ENCODE results near the gene GPBP1L1. TPM values are rescaled to one million over a fixed set of nuclear protein-coding genes. Genes with fewer than 3 reads are reported as not detected.
A peak's percentile ranks its signal among the peaks of the same experiment; 100 is the strongest.

Gene GPBP1L1
- total and polyA plus RNA-seq, 2 of the 13 experiments (the other 11 are each of a cell fraction or from before 2014, with no cell fraction given), result 45.9 to 86.1 TPM

DNA sequence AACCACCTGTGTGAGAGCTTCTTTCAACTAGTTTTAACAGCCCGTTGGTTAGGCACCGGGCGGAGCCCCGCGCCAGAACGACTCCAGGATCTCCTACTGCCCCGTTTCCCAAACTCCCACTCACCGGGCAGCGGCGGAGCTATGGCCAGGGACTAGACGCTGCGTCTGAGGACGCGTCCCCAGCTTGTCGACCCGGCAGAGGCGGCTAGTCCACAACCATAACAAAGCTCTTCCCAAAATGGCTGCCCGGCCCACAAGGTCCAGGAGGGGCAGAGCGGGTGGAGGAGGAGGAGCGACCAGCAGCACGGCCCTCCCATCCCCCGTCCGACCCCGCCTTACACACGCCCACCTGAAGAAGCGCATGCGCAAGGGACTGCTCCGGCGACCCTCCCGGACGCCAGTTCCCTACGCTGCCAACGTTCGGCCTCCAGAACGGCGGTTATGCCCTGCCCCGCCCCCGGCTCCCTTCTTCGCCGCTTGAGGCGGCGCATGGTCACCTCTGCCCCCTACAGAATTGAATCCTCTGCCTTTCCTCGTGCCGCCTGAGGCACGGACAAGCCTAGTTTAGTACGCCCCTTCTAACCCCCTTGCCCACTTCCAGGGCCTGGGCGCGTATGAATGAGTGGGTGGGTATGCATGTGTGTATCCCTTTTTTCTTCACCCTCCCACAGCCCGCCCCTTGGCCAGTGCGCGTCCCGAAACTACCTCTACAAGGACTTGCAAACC lies at the start of gene GPBP1L1 (continued):
- no peak for TF ChIP-seq JUN (CRISPR knock-in tag; IDR thresholded peaks at IDR 0.05)
- no peak for TF ChIP-seq ZIK1 (CRISPR knock-in tag; IDR thresholded peaks at IDR 0.05; ENCODE audit: borderline replicate concordance, low read depth)
- TF ChIP-seq PHF20 (CRISPR knock-in tag; IDR thresholded peaks at IDR 0.05), result 0 out of 2 replicates have a peak, but pooled peaks have one; percentile 8
- TF ChIP-seq MIER3 (CRISPR knock-in tag; IDR thresholded peaks at IDR 0.05; ENCODE audit: borderline replicate concordance), result no peak; the same call in 1 of the 2 replicates
- 0 out of 2 replicates have a peak, but pooled peaks have one; percentile 25 for TF ChIP-seq RXRB (CRISPR knock-in tag; IDR thresholded peaks at IDR 0.05; ENCODE audit: borderline replicate concordance)
- peak; percentile 79 for TF ChIP-seq ZBED4 (CRISPR knock-in tag; IDR thresholded peaks at IDR 0.05; ENCODE audit: borderline replicate concordance)
- peak; percentile 30 for TF ChIP-seq JARID2 (CRISPR knock-in tag; IDR thresholded peaks at IDR 0.05; ENCODE audit: insufficient replicate concordance)
- TF ChIP-seq RARA (CRISPR knock-in tag; IDR thresholded peaks at IDR 0.05), result no peak; the same call in 1 of the 2 replicates
- TF ChIP-seq, protein P1, sequence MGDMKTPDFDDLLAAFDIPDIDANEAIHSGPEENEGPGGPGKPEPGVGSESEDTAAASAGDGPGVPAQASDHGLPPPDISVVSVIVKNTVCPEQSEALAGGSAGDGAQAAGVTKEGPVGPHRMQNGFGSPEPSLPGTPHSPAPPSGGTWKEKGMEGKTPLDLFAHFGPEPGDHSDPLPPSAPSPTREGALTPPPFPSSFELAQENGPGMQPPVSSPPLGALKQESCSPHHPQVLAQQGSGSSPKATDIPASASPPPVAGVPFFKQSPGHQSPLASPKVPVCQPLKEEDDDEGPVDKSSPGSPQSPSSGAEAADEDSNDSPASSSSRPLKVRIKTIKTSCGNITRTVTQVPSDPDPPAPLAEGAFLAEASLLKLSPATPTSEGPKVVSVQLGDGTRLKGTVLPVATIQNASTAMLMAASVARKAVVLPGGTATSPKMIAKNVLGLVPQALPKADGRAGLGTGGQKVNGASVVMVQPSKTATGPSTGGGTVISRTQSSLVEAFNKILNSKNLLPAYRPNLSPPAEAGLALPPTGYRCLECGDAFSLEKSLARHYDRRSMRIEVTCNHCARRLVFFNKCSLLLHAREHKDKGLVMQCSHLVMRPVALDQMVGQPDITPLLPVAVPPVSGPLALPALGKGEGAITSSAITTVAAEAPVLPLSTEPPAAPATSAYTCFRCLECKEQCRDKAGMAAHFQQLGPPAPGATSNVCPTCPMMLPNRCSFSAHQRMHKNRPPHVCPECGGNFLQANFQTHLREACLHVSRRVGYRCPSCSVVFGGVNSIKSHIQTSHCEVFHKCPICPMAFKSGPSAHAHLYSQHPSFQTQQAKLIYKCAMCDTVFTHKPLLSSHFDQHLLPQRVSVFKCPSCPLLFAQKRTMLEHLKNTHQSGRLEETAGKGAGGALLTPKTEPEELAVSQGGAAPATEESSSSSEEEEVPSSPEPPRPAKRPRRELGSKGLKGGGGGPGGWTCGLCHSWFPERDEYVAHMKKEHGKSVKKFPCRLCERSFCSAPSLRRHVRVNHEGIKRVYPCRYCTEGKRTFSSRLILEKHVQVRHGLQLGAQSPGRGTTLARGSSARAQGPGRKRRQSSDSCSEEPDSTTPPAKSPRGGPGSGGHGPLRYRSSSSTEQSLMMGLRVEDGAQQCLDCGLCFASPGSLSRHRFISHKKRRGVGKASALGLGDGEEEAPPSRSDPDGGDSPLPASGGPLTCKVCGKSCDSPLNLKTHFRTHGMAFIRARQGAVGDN (CRISPR knock-in tag; IDR thresholded peaks at IDR 0.05), result peak; percentile 91
- no peak for TF ChIP-seq ZNF263 (CRISPR knock-in tag; IDR thresholded peaks at IDR 0.05)
- peak; percentile 24; the same call in 1 of the 2 replicates for TF ChIP-seq ZNF609 (CRISPR knock-in tag; IDR thresholded peaks at IDR 0.05; ENCODE audit: borderline replicate concordance)
- peak; percentile 65; the same call in 1 of the 2 replicates for TF ChIP-seq ARID2 (CRISPR knock-in tag; IDR thresholded peaks at IDR 0.05; ENCODE audit: borderline replicate concordance)
- TF ChIP-seq BORCS8-MEF2B (CRISPR knock-in tag; IDR thresholded peaks at IDR 0.05), result no peak
- TF ChIP-seq ZBTB7A (CRISPR knock-in tag; IDR thresholded peaks at IDR 0.05), result 0 out of 2 replicates have a peak, but pooled peaks have one; percentile 53
- peak; percentile 24; the same call in 1 of the 2 replicates for TF ChIP-seq ZNF484 (CRISPR knock-in tag; IDR thresholded peaks at IDR 0.05; ENCODE audit: borderline replicate concordance, low read depth)
